Neural cell (in vitro differentiated cells): ENCODE results near the gene FUCA2.

Source experiments
- CTCF ChIP-seq: fragments of 450-650 bp; IDR thresholded peaks from 2 replicates; pipeline ENCODE4 v1.5.1; 2014; ENCODE audit warnings: antibody characterized with exemption, mild to moderate bottlenecking, moderate library complexity; ENCODE audit not compliant: poor library complexity, severe bottlenecking
- EP300 ChIP-seq: fragments of 450-650 bp; conservative IDR thresholded peaks from 2 replicates; pipeline ENCODE4 v1.6.1; 2014; ENCODE audit warnings: antibody characterized with exemption, mild to moderate bottlenecking, moderate library complexity; ENCODE audit not compliant: poor library complexity, severe bottlenecking
- EZH2 ChIP-seq: fragments of 200-600, 300-800 bp; shearing (Covaris generic), sonication (generic); IDR thresholded peaks from 2 replicates; pipeline ENCODE4 v1.6.1; 2014; ENCODE audit warnings: antibody characterized with exemption, low read length, borderline replicate concordance, mild to moderate bottlenecking; ENCODE audit not compliant: insufficient read depth, poor library complexity, severe bottlenecking
- POLR2AphosphoS5 ChIP-seq: IDR thresholded peaks from 2 replicates; pipeline ENCODE4 v1.6.1; 2012

- TF ChIP-seq CTCF = no peak
- TF ChIP-seq POLR2AphosphoS5 = no peak
- no peak for TF ChIP-seq EP300
- TF ChIP-seq EZH2 = no peak
Observed at GRCh38 chr6:143507358-143508145, 4.0 kb downstream of the FUCA2 start.
